ENCODE data around the gene DQX1.

The DQX1 gene

GRCh38 chr2:74527741-74528140, 1.7 kb upstream of the DQX1 start:
- H3K4me3 ChIP-seq (replicated peaks; ENCODE audit: low read depth, low read length): no peak overlapping the region
- TF ChIP-seq, protein P1, sequence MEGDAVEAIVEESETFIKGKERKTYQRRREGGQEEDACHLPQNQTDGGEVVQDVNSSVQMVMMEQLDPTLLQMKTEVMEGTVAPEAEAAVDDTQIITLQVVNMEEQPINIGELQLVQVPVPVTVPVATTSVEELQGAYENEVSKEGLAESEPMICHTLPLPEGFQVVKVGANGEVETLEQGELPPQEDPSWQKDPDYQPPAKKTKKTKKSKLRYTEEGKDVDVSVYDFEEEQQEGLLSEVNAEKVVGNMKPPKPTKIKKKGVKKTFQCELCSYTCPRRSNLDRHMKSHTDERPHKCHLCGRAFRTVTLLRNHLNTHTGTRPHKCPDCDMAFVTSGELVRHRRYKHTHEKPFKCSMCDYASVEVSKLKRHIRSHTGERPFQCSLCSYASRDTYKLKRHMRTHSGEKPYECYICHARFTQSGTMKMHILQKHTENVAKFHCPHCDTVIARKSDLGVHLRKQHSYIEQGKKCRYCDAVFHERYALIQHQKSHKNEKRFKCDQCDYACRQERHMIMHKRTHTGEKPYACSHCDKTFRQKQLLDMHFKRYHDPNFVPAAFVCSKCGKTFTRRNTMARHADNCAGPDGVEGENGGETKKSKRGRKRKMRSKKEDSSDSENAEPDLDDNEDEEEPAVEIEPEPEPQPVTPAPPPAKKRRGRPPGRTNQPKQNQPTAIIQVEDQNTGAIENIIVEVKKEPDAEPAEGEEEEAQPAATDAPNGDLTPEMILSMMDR (IDR thresholded peaks at IDR 0.05; ENCODE audit: low read length, missing control alignments): no peak
- no peak for DNase-seq (ENCODE audit: low read depth)

- no peak overlapping the region for H3K4me3 ChIP-seq (replicated peaks; ENCODE audit: low read depth, low read length)
- TF ChIP-seq, protein P1 (IDR thresholded peaks at IDR 0.05; ENCODE audit: low read length, missing control alignments): no peak
- DNase-seq (ENCODE audit: low read depth): no peak
These were observed 709 bp upstream of the DQX1 start for GRCh38 chr2:74526649-74527230.

GRCh38 chr2:74524955-74525716, 895 bp downstream of the DQX1 start:
- no peak overlapping the region for H3K4me3 ChIP-seq (replicated peaks; ENCODE audit: low read depth, low read length)
- DNase-seq (ENCODE audit: low read depth): no peak
- TF ChIP-seq, protein P1 (IDR thresholded peaks at IDR 0.05; ENCODE audit: low read length, missing control alignments): no peak

GRCh38 chr2:74524005-74524404, 2.0 kb downstream of the DQX1 start:
- no peak for DNase-seq (ENCODE audit: low read depth)
- TF ChIP-seq, protein P1 (IDR thresholded peaks at IDR 0.05; ENCODE audit: low read length, missing control alignments): no peak
- H3K4me3 ChIP-seq (replicated peaks; ENCODE audit: low read depth, low read length): no peak overlapping the region

- TF ChIP-seq, protein P1 (IDR thresholded peaks at IDR 0.05; ENCODE audit: low read length, missing control alignments): no peak
- DNase-seq (ENCODE audit: low read depth): no peak
- H3K4me3 ChIP-seq (replicated peaks; ENCODE audit: low read depth, low read length): no peak overlapping the region
These were observed 3.5 kb downstream of the DQX1 start for GRCh38 chr2:74522516-74522915.

DNA sequence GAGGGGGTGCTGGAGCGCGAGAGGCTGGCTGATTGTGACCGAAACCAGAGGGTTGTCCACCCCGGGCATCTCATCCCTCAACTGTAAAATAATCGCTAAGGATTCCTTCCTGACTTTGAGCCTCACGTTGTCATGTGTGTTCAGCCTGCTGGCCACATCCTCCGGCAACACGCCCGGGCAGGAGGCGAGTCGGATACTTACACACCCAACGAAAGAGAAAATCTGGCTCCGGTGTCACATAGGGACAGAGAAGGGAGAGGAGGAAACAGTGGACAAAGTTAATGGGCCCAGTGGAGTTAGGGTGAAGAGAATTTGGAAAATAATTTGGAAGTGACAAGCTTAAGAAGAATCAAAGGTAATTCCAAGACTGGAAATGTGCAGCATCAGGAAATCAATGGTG, 9.4 kb downstream of the DQX1 start:
- no peak for DNase-seq (ENCODE audit: low read depth)
- H3K4me3 ChIP-seq (replicated peaks; ENCODE audit: low read depth, low read length): no peak overlapping the region
- TF ChIP-seq, protein P1 (IDR thresholded peaks at IDR 0.05; ENCODE audit: low read length, missing control alignments): no peak

Data from fibroblast of pulmonary artery (primary cell).